GM08714 (cell line): ENCODE results near the gene RPS10.

Experiments used
- H3K4me3 ChIP-seq: fragments of 200-500 bp; sonication (Bioruptor generic); 2 replicates; pipeline ENCODE4 v1.5.1; 2014; ENCODE audit warnings: mild to moderate bottlenecking, low read length, inconsistent platforms
- ZNF274 ChIP-seq: IDR thresholded peaks from 2 replicates; pipeline ENCODE4 v1.6.1; 2012; ENCODE audit warnings: mild to moderate bottlenecking, low read depth, low read length

RPS10 gene

DNA sequence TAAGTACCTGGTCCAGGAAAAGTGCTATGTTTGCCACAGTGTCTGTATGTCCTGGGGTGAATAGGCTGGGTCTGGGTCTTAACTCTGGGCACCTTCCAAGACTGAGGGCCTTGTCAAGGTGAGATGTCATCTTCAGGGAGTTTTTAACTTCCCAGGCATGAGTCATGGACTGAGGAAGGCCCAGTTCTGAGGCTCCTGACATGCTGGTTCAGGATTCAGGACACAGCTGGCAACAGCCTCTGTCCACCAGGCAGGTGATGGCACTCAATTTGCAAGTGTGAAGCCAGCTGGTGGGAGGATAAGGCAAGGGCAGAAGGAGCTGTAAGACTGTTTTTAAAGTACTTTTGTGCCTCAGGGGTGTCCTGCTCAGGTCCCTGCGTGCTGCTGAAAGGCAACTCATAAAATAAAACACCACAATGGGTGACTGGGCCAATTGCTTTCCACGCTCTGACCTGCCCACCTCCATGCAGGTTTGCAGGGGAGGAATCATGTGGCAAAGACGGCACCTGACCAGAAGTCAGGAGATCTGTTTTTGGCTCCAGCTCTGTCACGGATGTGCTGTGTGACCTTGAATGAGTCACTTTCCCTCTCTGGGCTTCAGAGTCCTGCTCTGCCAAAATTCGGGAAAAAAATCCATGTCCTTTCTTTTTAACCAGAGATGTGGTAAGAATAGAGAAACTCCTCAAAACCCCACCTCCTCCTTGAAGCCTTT, 35.1 kb upstream of the RPS10 start:
- no peak for TF ChIP-seq ZNF274
- H3K4me3 ChIP-seq, result no peak overlapping the region

GRCh38 chr6:34459899-34460593, 34.2 kb upstream of the RPS10 start:
- no peak overlapping the region for H3K4me3 ChIP-seq
- TF ChIP-seq ZNF274, result no peak

DNA sequence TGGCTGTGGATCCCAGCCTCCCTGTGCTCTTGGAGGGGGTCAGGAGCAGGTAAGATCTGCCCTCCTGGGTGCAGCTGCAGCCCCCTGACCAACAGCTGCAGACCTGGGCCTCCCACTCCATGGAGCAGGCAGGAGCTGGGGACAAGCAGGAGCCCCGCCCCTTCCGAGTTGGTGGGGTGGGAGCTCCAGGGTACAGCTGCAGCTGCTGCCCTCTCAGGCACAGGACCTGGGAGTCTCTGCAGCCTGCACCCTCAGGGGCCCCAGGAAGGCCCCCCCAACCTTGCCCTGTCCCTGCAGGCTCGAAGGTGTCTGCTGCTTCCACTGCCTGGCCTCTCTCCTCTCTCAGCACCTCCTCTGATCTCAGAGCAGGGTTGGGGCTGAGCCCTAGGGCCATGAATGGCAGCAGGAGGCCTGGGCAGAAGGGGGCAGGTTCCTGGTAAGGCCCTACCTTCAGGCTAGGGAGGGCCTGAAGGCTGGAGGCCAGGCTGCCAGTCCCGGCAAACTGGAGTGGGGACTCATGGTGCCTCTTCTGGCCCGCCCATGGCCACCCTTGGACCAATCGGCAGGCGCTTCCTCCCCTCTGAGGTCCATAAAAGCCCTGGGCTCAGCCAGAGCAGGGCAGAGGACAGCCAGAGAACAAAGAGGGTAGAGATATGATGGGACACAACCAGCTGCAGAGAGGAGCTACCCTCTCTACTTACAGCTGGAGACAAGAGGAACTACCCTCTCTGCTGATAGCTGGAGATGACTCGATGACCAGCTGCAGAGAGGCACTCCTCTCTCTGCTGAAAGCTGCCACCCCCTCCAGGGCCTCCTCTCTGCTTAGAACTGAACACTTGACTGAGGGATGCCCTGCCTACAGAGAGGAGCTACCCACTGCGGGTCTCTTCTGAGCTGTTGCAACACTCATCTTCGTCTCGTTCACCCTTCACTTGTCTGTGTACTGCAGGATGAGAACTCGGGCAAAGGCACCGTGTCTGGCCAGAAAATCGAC, 32.2 kb upstream of the RPS10 start:
- TF ChIP-seq ZNF274, result no peak
- no peak overlapping the region for H3K4me3 ChIP-seq

GRCh38 chr6:34457382-34457741, 31.5 kb upstream of the RPS10 start:
- H3K4me3 ChIP-seq, result no peak overlapping the region
- TF ChIP-seq ZNF274, result no peak

DNA sequence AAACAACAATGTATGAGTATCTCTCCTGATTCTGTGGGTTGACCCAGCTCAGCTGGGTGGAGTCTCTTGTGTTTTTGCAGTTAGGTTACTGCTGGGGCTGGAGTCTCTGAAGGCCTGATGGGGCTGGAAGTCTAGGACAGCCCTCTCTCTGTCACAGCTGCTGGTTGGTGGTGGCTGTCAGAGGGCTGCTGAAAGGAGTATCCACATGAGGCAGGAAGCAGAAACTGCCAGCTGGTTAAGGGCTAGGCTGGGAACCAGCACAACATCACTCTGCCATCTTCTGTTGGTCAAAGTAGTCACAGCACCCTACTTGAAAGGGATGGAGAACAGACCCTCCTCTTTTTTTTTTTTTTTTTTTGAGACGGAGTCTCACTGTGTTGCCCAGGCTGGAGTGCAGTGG, 30.0 kb upstream of the RPS10 start:
- TF ChIP-seq ZNF274, result no peak
- no peak overlapping the region for H3K4me3 ChIP-seq

DNA sequence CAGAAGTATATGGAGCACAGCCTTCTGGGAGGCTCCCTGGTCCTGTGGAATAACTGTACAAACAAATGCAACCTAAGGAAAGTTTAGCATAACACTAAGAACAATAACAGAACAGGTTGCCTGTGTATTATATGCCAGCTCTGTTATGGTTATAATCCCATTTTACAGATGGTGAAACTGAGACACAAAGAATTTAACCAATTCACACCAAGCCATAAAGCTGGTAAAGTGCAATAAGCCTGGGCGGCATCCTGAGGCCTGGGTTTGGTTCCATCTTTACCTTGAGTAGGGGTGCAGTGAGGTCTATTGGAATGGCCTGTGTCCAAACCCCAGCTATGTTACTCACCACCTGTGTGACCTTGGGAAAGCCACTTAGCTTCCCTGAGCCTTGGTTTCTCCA, 25.3 kb upstream of the RPS10 start:
- no peak overlapping the region for H3K4me3 ChIP-seq
- no peak for TF ChIP-seq ZNF274

DNA sequence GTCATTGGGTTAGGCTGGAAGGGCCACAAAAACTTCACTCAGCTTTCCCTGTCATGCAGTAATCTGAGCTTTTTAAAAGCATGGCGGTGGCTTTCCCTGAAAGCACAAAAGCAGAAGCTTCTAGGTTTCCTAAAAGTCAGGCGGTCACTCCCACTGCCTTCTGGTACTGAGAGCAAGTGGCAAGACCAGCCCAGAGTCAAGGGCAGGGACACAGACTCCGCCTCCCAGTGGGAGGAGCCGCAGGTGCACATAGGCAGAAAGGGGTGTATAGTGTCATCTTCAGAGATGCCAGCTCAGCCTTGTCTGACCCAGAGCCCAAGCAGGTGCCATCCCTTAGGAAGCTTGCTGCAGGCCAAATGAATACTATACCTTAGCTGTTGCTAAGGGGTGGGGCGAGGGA, 22.0 kb upstream of the RPS10 start:
- H3K4me3 ChIP-seq, result no peak overlapping the region
- no peak for TF ChIP-seq ZNF274

GRCh38 chr6:34447386-34447785, 21.5 kb upstream of the RPS10 start:
- TF ChIP-seq ZNF274, result no peak
- H3K4me3 ChIP-seq, result no peak overlapping the region

GRCh38 chr6:34445313-34445860, 19.5 kb upstream of the RPS10 start:
- TF ChIP-seq ZNF274, result no peak
- no peak overlapping the region for H3K4me3 ChIP-seq

DNA sequence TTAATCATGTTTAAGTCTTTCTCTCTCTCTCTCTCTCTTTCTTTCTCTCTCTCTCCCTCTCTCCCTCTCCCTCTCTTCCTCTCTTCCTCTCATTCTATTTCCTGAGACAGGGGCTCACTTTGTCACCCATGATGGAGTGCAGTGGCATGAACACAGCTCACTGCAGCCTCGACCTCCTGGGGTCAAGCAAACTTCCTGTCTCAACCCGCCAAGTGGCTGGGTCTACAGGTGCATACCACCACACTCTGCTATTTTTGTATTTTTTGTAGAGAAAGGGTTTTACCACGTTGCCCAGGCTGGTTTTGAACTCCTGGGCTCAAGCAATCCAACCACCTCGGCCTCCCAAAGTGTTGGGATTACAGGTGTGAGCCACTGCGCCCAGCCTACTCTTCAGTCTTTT, 15.7 kb upstream of the RPS10 start:
- no peak for TF ChIP-seq ZNF274
- H3K4me3 ChIP-seq, result no peak overlapping the region

DNA sequence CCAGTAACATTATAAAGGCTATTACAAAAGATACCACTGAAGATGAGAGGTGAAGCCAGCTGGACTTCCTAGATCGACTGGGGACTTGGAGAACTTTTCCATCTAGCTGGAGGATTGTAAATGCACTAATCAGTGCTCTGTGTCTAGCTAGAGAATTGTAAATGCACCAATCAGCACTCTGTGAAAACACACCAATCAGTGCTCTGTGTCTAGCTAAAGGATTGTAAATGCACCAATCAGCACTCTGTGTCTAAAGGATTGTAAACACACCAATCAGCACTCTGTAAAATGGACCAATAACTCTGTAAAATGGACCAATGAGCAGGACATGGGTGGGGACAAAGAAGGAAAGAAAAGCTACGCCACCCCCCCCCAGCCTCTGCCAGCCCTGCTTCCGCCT, 13.6 kb upstream of the RPS10 start:
- H3K4me3 ChIP-seq, result no peak overlapping the region
- no peak for TF ChIP-seq ZNF274

DNA sequence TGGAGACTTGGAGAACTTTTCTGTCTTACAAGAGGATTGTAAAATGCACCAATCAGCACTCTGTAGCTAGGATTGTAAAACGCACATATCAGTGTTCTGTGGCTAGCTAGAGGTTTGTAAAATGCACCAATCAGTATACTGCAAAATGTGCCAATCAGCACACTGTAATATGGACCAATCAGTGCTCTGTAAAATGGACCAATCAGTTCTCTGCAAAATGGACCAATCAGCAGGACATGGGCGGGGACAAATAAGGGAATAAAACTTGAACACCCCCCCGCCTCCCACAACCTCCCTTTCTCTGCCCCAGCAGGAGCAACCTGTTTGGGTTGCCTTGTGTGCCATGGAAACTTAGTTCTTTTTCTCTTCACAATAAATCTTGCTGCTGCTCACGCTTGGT, 12.8 kb upstream of the RPS10 start:
- TF ChIP-seq ZNF274, result no peak
- H3K4me3 ChIP-seq, result no peak overlapping the region

DNA sequence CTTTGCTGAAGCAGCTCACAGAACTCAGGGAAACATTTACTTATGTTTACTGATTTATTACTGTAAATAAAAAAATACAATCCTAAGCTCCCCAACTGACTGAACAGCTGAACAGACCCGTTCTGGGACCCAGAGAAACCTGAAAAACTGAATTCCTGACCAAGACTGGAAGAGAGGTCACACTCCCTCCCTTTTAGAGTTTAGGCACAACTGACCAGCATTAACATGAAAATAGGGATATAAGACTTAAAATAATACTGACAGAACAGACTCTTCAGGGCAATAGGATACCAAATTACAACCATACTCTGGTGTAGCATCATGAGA, 11.7 kb upstream of the RPS10 start:
- no peak for TF ChIP-seq ZNF274
- H3K4me3 ChIP-seq, result no peak overlapping the region

- no peak overlapping the region for H3K4me3 ChIP-seq
- no peak for TF ChIP-seq ZNF274
Measured at GRCh38 chr6:34436803-34437643, 11.2 kb upstream of the RPS10 start.

DNA sequence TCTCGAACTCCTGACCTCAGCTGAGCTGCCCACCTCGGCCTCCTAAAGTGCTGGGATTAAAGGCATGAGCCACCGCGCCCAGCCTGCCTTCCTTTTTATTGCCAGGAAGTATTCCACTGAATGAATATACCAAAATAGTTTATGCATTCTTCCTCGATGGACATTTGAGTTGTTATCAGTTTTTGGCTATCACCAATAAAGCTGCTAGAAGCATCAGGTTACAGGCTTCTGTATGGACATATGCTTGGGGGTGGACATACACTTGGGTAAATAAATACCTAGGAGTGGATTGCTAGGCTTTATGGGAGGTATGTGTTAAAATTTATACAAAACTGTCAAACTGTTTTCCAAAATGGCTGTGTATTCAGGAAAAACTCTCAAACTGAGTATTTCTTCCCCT, 10.0 kb upstream of the RPS10 start:
- TF ChIP-seq ZNF274, result no peak
- H3K4me3 ChIP-seq, result no peak overlapping the region
